Endothelial cell of umbilical vein (primary cell): Measurements from ENCODE around the gene M1AP.

Source experiments
- EZH2 ChIP-seq: IDR thresholded peaks from 2 replicates; pipeline ENCODE4 v1.6.1; 2012; ENCODE audit warnings: borderline replicate concordance, low read depth, mild to moderate bottlenecking, moderate library complexity, low read length, inconsistent platforms; ENCODE audit not compliant: severe bottlenecking
- POLR2A ChIP-seq: IDR thresholded peaks from 2 replicates; pipeline ENCODE4 v1.6.1; 2012; ENCODE audit warnings: low read depth, mild to moderate bottlenecking, control low read depth, low read length

DNA sequence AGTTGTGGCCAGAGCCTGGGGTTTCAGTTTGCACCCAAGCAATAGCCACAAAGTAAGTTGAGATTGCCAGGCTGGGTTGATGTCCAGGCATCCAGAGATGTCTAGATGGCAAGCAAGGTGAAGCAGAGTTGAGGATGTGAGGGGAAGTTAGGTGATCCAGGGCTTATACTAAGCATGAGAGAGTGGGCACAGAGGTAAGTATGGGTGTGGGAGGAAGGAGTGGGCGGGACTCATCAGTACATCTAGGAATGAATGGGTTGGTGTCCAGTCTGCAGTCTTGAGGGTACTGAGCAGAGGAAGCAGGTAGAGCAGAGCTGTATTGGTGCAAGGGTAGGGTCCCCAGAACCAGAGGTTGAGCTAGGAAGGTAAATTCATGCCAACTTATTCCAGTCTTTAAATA lies 7.4 kb upstream of the M1AP start:
- no peak for TF ChIP-seq POLR2A
- TF ChIP-seq EZH2: no peak
